H1 (cell line): ENCODE measurements around the gene LDLRAD4. TPM values are rescaled to one million over a fixed set of nuclear protein-coding genes. Genes with fewer than 3 reads are reported as not detected.

ENCODE experiments used
- CTCF ChIA-PET: fragments of 300-600 bp; sonication (Branson Sonifier 250); formaldehyde crosslinking; loops from one replicate; lab custom pipeline; 2021; ENCODE audit not compliant: partially characterized antibody; lab: Charles Lee
- POLR2A ChIA-PET: fragments of 300-600 bp; sonication (Branson Sonifier 250); formaldehyde crosslinking; loops from one replicate; lab custom pipeline; 2021; ENCODE audit warnings: inconsistent platforms; ENCODE audit not compliant: partially characterized antibody; lab: Charles Lee
- DNase-seq, 2 experiments: peaks; one replicate each; pipeline versions ENCODE4 v3.0.0 to v3.0.0-alpha.2; 2010 to 2022; ENCODE audit warnings: low spot score in 2 of 2, low read depth in 1 of 2, mixed read lengths in 1 of 2
- FAIRE-seq: peaks from 2 replicates; lab custom pipeline; 2011; peaks lifted over from hg19 to GRCh38; lab: Jason Lieb, UNC
- H2AFZ ChIP-seq: 2 replicates; pipeline ENCODE4 v1.8.1; 2012; ENCODE audit warnings: low read length, inconsistent platforms
- H2AK5ac ChIP-seq: 2 replicates; pipeline ENCODE4 v1.6.1; 2013; ENCODE audit warnings: low read depth, low read length
- H2BK120ac ChIP-seq: replicated peaks from 2 replicates; pipeline ENCODE3; 2013; ENCODE audit warnings: low read depth, low read length, inconsistent platforms
- H2BK12ac ChIP-seq: 2 replicates; pipeline ENCODE4 v1.6.1; 2013; ENCODE audit warnings: low read depth, low read length
- H2BK15ac ChIP-seq: 2 replicates; pipeline ENCODE4 v1.6.1; 2013; ENCODE audit warnings: low read length
- H2BK20ac ChIP-seq: 2 replicates; pipeline ENCODE4 v1.6.1; 2013; ENCODE audit warnings: low read length
- H2BK5ac ChIP-seq: 2 replicates; pipeline ENCODE4 v1.6.1; 2013; ENCODE audit warnings: low read depth, low read length
- H3K14ac ChIP-seq: 2 replicates; pipeline ENCODE4 v1.6.1; 2013; ENCODE audit warnings: inconsistent platforms; ENCODE audit not compliant: insufficient read length
- H3K18ac ChIP-seq: 2 replicates; pipeline ENCODE4 v1.6.1; 2013; ENCODE audit warnings: low read length; ENCODE audit errors: extremely low read depth
- H3K23ac ChIP-seq: 2 replicates; pipeline ENCODE4 v1.6.1; 2013; ENCODE audit warnings: inconsistent platforms; ENCODE audit not compliant: insufficient read length
- H3K23me2 ChIP-seq: 2 replicates; pipeline ENCODE4 v1.6.1; 2013; ENCODE audit warnings: low read depth, low read length
- H3K27ac ChIP-seq: 2 replicates; pipeline ENCODE4 v1.6.1; 2011; ENCODE audit warnings: low read depth, low read length, inconsistent platforms
- H3K27me3 ChIP-seq, 4 experiments: replicated peaks in 1 of 4; 1 replicate in 1 of 4; 2 replicates in 3 of 4; pipeline versions ENCODE4 v1.6.1 to v1.8.1; 2011 to 2013; ENCODE audit warnings: low read length in 3 of 4, mild to moderate bottlenecking in 3 of 4, inconsistent platforms in 2 of 4, mixed read lengths in 2 of 4, moderate library complexity in 1 of 4; ENCODE audit not compliant: control insufficient read depth in 3 of 4, insufficient read depth in 3 of 4; ENCODE audit errors: extremely low read depth in 1 of 4
- H3K36me3 ChIP-seq, 4 experiments: 2 replicates each; pipeline versions ENCODE4 v1.6.1 to v1.8.1; 2011 to 2013; ENCODE audit warnings: mild to moderate bottlenecking in 4 of 4, low read length in 3 of 4, moderate library complexity in 2 of 4, control low read depth in 1 of 4, inconsistent platforms in 1 of 4; ENCODE audit not compliant: insufficient read depth in 4 of 4, control insufficient read depth in 2 of 4
- H3K4ac ChIP-seq: replicated peaks from 2 replicates; pipeline ENCODE3; 2013; ENCODE audit warnings: low read length, low read depth, mixed read lengths, inconsistent platforms; ENCODE audit not compliant: insufficient read length
- H3K4me1 ChIP-seq, 4 experiments: replicated peaks in 1 of 4; 1 replicate in 1 of 4; 2 replicates in 3 of 4; pipeline versions ENCODE4 v1.6.1 to v1.8.1; 2011 to 2013; ENCODE audit warnings: low read length in 3 of 4, inconsistent platforms in 2 of 4, mixed read lengths in 1 of 4; ENCODE audit not compliant: insufficient read depth in 4 of 4, control insufficient read depth in 3 of 4
- H3K4me2 ChIP-seq, 2 experiments: 2 replicates each; pipeline versions ENCODE4 v1.6.1 to v1.8.1; 2011 to 2013; ENCODE audit warnings: low read depth in 2 of 2, low read length in 2 of 2, control low read depth in 1 of 2, inconsistent platforms in 1 of 2, mild to moderate bottlenecking in 1 of 2; ENCODE audit not compliant: insufficient read depth in 1 of 2
- H3K4me3 ChIP-seq, 4 experiments: fragments of 200-600, 300-600 bp in 1 of 4; sonication (generic), shearing (Covaris generic), sonication (Bioruptor Twin) in 1 of 4; 2 replicates each; pipeline versions ENCODE4 v1.5.1 to v1.8.1; 2011 to 2016; ENCODE audit warnings: low read length in 4 of 4, low read depth in 3 of 4, control low read depth in 2 of 4, inconsistent platforms in 2 of 4, mild to moderate bottlenecking in 2 of 4, mixed read lengths in 1 of 4, moderate library complexity in 1 of 4; ENCODE audit not compliant: insufficient read depth in 2 of 4; ENCODE audit errors: extremely low read depth in 1 of 4
- H3K56ac ChIP-seq: replicated peaks from 2 replicates; pipeline ENCODE3; 2013; ENCODE audit warnings: low read depth, mild to moderate bottlenecking, mixed read lengths, low read length, inconsistent platforms; ENCODE audit not compliant: insufficient read length
- H3K79me1 ChIP-seq: 2 replicates; pipeline ENCODE4 v1.6.1; 2013; ENCODE audit warnings: low read depth, low read length, control low read depth
- H3K79me2 ChIP-seq, 2 experiments: 2 replicates each; pipeline versions ENCODE4 v1.6.1 to v1.8.1; 2012 to 2013; ENCODE audit warnings: low read length in 2 of 2, mild to moderate bottlenecking in 2 of 2, inconsistent platforms in 1 of 2; ENCODE audit not compliant: insufficient read depth in 2 of 2, control insufficient read depth in 1 of 2
- H3K9ac ChIP-seq, 4 experiments: replicated peaks in 1 of 4; 1 replicate in 1 of 4; 2 replicates in 3 of 4; pipeline versions ENCODE4 v1.6.1 to v1.8.1; 2011 to 2013; ENCODE audit warnings: low read depth in 3 of 4, low read length in 3 of 4, control low read depth in 2 of 4, mild to moderate bottlenecking in 2 of 4, moderate library complexity in 2 of 4, inconsistent platforms in 1 of 4; ENCODE audit errors: extremely low read depth in 1 of 4
- H3K9me3 ChIP-seq, 2 experiments: 2 replicates each; pipeline versions ENCODE4 v1.6.1 to v1.8.1; 2012 to 2013; ENCODE audit warnings: mild to moderate bottlenecking in 2 of 2, moderate library complexity in 2 of 2, control low read depth in 1 of 2, inconsistent platforms in 1 of 2, low read depth in 1 of 2, low read length in 1 of 2, mixed read lengths in 1 of 2; ENCODE audit not compliant: insufficient read depth in 2 of 2
- H4K20me1 ChIP-seq, 2 experiments: replicated peaks in 1 of 2; 2 replicates each; pipeline versions ENCODE3 to v1.8.1; 2011 to 2013; ENCODE audit warnings: inconsistent platforms in 2 of 2, low read length in 2 of 2, mild to moderate bottlenecking in 1 of 2; ENCODE audit not compliant: insufficient read depth in 2 of 2, control insufficient read depth in 1 of 2
- H4K5ac ChIP-seq: 2 replicates; pipeline ENCODE4 v1.6.1; 2013; ENCODE audit warnings: low read length, low read depth, mixed read lengths, inconsistent platforms; ENCODE audit not compliant: insufficient read length
- H4K8ac ChIP-seq: 2 replicates; pipeline ENCODE4 v1.8.0; 2013; ENCODE audit warnings: mild to moderate bottlenecking, moderate library complexity, low read length, inconsistent platforms; ENCODE audit not compliant: insufficient read depth; ENCODE audit errors: extremely low read depth
- H4K91ac ChIP-seq: replicated peaks from 2 replicates; pipeline ENCODE3; 2013; ENCODE audit warnings: low read length, mixed read lengths, inconsistent platforms; ENCODE audit not compliant: insufficient read length
- BACH1 ChIP-seq: IDR thresholded peaks from 2 replicates; pipeline ENCODE4 v1.6.1; 2012; ENCODE audit warnings: low read length, improper control_type of control experiment
- E2F6 ChIP-seq: IDR thresholded peaks from 2 replicates; pipeline ENCODE4 v1.6.1; 2012; ENCODE audit warnings: inconsistent platforms
- JUN ChIP-seq: IDR thresholded peaks from 2 replicates; pipeline ENCODE4 v1.6.1; 2011; ENCODE audit warnings: low read depth, mild to moderate bottlenecking, improper control_type of control experiment, low read length
- POLR2AphosphoS5 ChIP-seq: IDR thresholded peaks from 2 replicates; pipeline ENCODE4 v1.6.1; 2011; ENCODE audit warnings: low read depth, low read length
- SAP30 ChIP-seq: fragments of 300-600 bp; sonication (generic); IDR thresholded peaks from 2 replicates; pipeline ENCODE4 v1.7.1; 2012; ENCODE audit warnings: low read length, moderate library complexity, mild to moderate bottlenecking, inconsistent platforms; ENCODE audit not compliant: insufficient read depth, insufficient replicate concordance
- TEAD4 ChIP-seq: IDR thresholded peaks from 2 replicates; pipeline ENCODE4 v1.6.1; 2012; ENCODE audit warnings: low read depth, low read length, inconsistent platforms, mixed read lengths
- WGBS, 2 experiments: shearing (Covaris generic) in 1 of 2; methylation state at CpG; one replicate each; pipeline versions ENCODE4 v1.1.6 to v1.1.7; 2013 to 2015; ENCODE audit warnings: low lambda C conversion rate in 2 of 2, mixed read lengths in 2 of 2, inconsistent platforms in 1 of 2, low coverage in 1 of 2, missing lambda C conversion rate in 1 of 2; ENCODE audit not compliant: insufficient replicate concordance in 2 of 2, insufficient coverage in 1 of 2, insufficient read length in 1 of 2; ENCODE audit errors: extremely low coverage in 1 of 2, missing lambda C conversion rate in 1 of 2; 5-methylcytosine and 5-hydroxymethylcytosine counted together
- polyA plus RNA-seq, 7 experiments: library from polyadenylated mRNA; depleted of rRNA in 3 of 7; stranded (reverse) in 5 of 7; unstranded in 2 of 7; fragments of >200 nt in 5 of 7; fragments of 200-250 nt in 2 of 7; gene quantifications; 1 replicate in 5 of 7; 2 replicates in 1 of 7; 4 replicates in 1 of 7; pipeline versions ENCODE4 v1.2.1 to v1.2.3, GENCODE V29; 2011 to 2013; ENCODE audit warnings: missing spikeins in 2 of 7, mixed read lengths in 2 of 7
- total RNA-seq: library from RNA; stranded (reverse); fragmentation: NEBNext Ultra II Directional; extraction: Animal tissue kit (Norgen Biotek cat#: 25700); gene quantifications from 2 replicates; pipeline ENCODE4 v1.2.1, GENCODE V29; 2021

Gene LDLRAD4
- total and polyA plus RNA-seq, 2 of the 8 experiments (the other 6 are each of a cell fraction or from before 2014, with no cell fraction given): 0.77 to 1.4 TPM

GRCh38 chr18:13328213-13328612 is 109.7 kb downstream of the LDLRAD4 start:
- no peak overlapping the region for H2BK5ac ChIP-seq
- DNase-seq (no peak), FAIRE-seq (no peak)
- H2BK15ac ChIP-seq: no peak overlapping the region
- no peak overlapping the region for H3K27ac ChIP-seq
- no peak overlapping the region for H3K14ac ChIP-seq
- H4K91ac ChIP-seq: no peak overlapping the region
- ChIA-PET POLR2A (no interaction called here), CTCF (interaction anchor here (1.4 kb wide), 1 partner anchor 9 kb away, joined by 3 read pairs; no protein-coding TSS in a partner anchor)
- no peak overlapping the region for H2AK5ac ChIP-seq
- no peak overlapping the region for H3K4me2 ChIP-seq
- no peak for TF ChIP-seq BACH1
- no peak for TF ChIP-seq SAP30
- no peak for TF ChIP-seq E2F6
- TF ChIP-seq JUN: no peak
- no peak for TF ChIP-seq POLR2AphosphoS5
- no peak for TF ChIP-seq TEAD4
- no peak overlapping the region for H2BK12ac ChIP-seq
- no peak overlapping the region for H3K9ac ChIP-seq
- no peaks in the 10 kb centered on the region for H3K4me1 ChIP-seq
- no peaks in the 10 kb centered on the region for H3K79me2 ChIP-seq
- H3K23ac ChIP-seq: no peak overlapping the region
- H4K5ac ChIP-seq: no peak overlapping the region
- H2AFZ ChIP-seq: no peak overlapping the region
- no peak overlapping the region for H3K4ac ChIP-seq
- 0 out of 4 replicates have a peak, but pooled peaks cover 0 to 2% of the 10 kb centered on the region in 2 experiments for H3K9me3 ChIP-seq
- 92% methylated on average over 1 of the region's 1 CpG; no CpG with 5 or more reads in 1 of the 2 experiments for WGBS, 2 experiments
- no peak overlapping the region for H2BK20ac ChIP-seq
- H3K18ac ChIP-seq: no peak overlapping the region
- H4K20me1 ChIP-seq: no peaks in the 10 kb centered on the region
- H3K79me1 ChIP-seq: no peaks in the 10 kb centered on the region
- no peaks in the 10 kb centered on the region; a peak in 1 of 8 replicates for H3K36me3 ChIP-seq
- H2BK120ac ChIP-seq: no peak overlapping the region
- no peak overlapping the region for H3K4me3 ChIP-seq
- no peaks in the 10 kb centered on the region for H3K23me2 ChIP-seq
- no peak overlapping the region for H3K56ac ChIP-seq
- H3K27me3 ChIP-seq: no peaks in the 10 kb centered on the region
- H4K8ac ChIP-seq: no peak overlapping the region
